Astrocyte of the spinal cord (primary cell): ENCODE data around the gene KYNU.

ENCODE experiments used
- DNase-seq: peaks from one replicate; pipeline ENCODE4 v3.0.0; 2011; ENCODE audit warnings: low read depth, low spot score
- H3K4me3 ChIP-seq: 2 replicates; pipeline ENCODE4 v1.5.1; 2011; ENCODE audit warnings: low read depth, mild to moderate bottlenecking, low read length, moderate library complexity
- in situ Hi-C: cut with HindIII; loops from 2 replicates; pipeline ENCODE4 v1.10.0; 2017; ENCODE audit warnings: low sequenced_read_pairs
- TF ChIP-seq, protein P1 (sequence below): IDR thresholded peaks from 2 replicates; pipeline ENCODE4 v1.5.1; 2012; ENCODE audit warnings: low read depth, mild to moderate bottlenecking, low read length, inconsistent platforms

The KYNU gene

DNA sequence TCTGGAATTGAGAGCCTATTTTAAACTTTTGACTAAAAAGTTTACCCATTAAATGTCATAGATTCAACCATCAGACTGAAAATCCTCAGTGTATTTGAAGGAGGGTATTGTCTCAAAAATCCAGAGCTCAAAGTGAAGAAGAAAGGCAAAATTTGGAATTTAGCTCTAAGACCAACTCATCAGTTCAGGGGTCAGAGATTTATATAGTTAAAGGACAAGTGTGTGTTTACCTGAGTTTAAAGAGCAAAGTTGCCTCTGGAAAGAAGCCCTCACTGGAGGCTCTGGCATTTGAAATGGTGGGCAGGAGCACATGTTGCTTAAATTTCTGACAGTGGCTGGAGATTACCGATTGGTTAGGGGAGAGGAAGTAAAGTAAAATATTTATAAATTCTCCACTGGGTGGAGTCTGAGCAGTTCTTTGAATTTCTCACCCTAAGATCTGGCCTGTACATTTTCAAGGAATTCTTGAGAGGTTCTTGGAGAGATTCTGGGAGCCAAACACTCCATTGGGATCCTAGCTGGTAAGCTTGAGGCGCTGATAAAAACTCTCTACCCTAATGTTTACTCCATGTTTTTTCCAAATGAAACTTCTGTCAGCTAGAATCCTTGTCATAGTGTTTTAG lies at the start of gene KYNU:
Gene KYNU (plus strand): TSS at position 449 of the 623 bp plus-strand sequence. CDS start 7,704 bp downstream, outside the sequence.
- in situ Hi-C loops = no loop called here
- DNase-seq = no peak
- TF ChIP-seq, protein P1, sequence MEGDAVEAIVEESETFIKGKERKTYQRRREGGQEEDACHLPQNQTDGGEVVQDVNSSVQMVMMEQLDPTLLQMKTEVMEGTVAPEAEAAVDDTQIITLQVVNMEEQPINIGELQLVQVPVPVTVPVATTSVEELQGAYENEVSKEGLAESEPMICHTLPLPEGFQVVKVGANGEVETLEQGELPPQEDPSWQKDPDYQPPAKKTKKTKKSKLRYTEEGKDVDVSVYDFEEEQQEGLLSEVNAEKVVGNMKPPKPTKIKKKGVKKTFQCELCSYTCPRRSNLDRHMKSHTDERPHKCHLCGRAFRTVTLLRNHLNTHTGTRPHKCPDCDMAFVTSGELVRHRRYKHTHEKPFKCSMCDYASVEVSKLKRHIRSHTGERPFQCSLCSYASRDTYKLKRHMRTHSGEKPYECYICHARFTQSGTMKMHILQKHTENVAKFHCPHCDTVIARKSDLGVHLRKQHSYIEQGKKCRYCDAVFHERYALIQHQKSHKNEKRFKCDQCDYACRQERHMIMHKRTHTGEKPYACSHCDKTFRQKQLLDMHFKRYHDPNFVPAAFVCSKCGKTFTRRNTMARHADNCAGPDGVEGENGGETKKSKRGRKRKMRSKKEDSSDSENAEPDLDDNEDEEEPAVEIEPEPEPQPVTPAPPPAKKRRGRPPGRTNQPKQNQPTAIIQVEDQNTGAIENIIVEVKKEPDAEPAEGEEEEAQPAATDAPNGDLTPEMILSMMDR = no peak
- H3K4me3 ChIP-seq = no peak within 1 kb of the TSS

DNA sequence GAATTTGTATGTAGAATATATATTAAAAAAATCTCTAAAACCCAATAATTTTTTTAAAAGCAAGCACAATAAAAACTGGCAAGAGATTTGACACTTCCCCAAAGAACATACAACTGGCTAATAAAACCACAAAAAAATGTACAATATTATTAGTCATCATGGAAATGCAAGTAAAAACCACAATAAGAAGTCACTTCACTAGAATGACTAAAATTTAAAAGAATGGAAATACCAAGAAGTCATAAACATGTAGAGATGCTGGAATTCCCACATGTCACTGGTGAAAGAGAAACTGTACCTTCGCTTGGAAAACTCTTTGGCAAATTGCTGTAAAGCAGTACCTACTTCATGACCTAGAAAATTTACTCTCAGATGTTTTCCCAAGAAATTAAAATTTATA lies 43.4 kb upstream of the KYNU start:
- H3K4me3 ChIP-seq = no peak overlapping the region
- peak; percentile 67 for DNase-seq

DNA sequence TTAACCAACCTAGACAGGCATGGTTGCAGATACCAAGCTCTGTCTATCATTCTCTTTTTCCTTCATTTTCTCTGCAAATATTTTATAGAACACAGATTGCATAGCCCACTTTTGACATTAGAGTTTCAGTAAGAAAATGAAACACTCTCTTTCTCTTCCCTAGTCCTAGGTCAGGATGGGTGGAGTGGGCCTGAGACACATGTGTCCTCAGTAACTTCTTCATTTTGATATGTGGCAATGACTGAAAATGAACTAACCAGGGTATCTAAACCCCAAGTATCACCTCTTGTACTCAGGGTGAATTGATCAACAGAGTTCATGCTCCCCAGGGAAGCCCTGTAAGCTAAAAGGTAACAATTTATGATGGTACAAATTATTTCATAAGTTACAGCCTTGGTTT lies 37.0 kb upstream of the KYNU start:
- TF ChIP-seq, protein P1 = no peak
- DNase-seq = no peak
- no peak overlapping the region for H3K4me3 ChIP-seq
- in situ Hi-C loops = no loop called here

More for the DNA sequence above, 43.4 kb upstream of the KYNU start:
- TF ChIP-seq, protein P1 = no peak
- in situ Hi-C loops = no loop called here

DNA sequence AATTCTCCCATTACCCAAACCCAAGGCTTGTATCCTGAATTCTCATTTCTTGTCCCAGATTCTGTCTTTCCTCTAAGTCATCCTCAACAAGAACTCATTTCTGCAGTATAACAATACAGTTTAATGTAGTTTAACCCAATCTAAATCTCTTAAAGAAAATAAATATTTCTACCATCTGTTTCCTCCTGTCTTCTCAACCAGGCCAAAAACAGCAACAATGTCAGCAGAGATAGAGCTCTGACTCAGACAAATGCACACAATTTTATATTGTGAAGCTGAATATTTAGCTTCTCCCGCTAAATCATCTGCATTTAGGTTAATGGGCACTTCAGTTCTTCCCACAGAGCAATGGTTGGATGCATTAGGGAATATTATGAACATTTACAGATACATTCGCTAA lies 35.7 kb upstream of the KYNU start:
- DNase-seq = no peak
- no peak overlapping the region for H3K4me3 ChIP-seq
- TF ChIP-seq, protein P1 = no peak
- in situ Hi-C loops = no loop called here

DNA sequence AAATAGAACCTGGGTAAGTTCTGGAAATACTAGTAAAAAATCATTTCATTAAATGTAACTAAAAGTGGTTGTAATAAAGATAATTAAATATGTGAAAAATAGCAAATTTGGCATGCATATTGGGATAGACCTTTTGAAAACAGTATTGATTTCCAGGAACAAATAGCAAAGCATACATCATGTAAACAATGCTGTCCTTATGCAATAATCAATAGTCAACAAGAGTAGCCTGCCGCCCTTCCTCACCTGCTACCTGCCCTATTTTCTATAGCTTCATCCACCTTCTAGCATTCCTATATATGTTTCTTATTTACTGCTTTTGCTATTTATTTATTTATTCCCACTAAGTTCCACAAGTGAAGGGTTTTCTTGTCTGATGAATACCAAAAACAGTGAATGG lies 35.1 kb upstream of the KYNU start:
- in situ Hi-C loops = no loop called here
- no peak for DNase-seq
- TF ChIP-seq, protein P1 = no peak
- no peak overlapping the region for H3K4me3 ChIP-seq

DNA sequence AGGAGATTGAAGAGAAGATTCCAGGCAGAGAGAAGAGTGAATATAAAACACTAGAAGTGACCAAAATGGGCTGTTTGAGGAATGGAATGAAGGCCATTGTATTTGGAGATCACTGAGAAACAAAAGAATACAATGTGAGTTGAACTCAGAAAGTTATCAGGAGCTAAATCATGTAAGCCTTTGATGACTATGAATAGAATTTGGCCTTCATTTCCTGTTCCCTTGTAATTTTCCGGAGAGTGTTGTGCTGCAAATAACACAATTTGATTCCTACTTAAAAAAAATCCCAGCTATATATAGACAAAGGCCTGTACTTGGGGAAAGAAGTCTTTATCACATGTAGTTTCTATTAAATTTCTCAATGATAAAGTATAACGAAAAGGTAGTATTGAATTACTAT lies 33.7 kb upstream of the KYNU start:
- TF ChIP-seq, protein P1 = no peak
- DNase-seq = no peak
- no peak overlapping the region for H3K4me3 ChIP-seq
- in situ Hi-C loops = no loop called here
